GM23338 (cell line): ENCODE results near the gene CIRBP. TPM values are rescaled to one million over a fixed set of nuclear protein-coding genes. Genes with fewer than 3 reads are reported as not detected.

Source experiments
- ATAC-seq: fragments of 200-7000 bp; cut with Tn5 transposase; 3 replicates; pipeline ENCODE4 v1.9.1; 2020
- DNase-seq: peaks from one replicate; pipeline ENCODE4 v3.0.0-alpha.2; 2015; ENCODE audit warnings: low spot score
- H2AFZ ChIP-seq: fragments of 200-600 bp; sonication (generic); 2 replicates; pipeline ENCODE4 v1.8.0; 2016; ENCODE audit warnings: antibody characterized with exemption, mild to moderate bottlenecking, moderate library complexity
- H3F3A ChIP-seq: fragments of 200-600 bp; sonication (generic); replicated peaks from 2 replicates; pipeline ENCODE4 v1.8.0; 2017; ENCODE audit warnings: antibody characterized with exemption, mixed run types, low read depth
- H3K27ac ChIP-seq: fragments of 200-600 bp; sonication (generic); 2 replicates; pipeline ENCODE4 v1.6.1; 2016; ENCODE audit warnings: low read depth
- H3K27me3 ChIP-seq: fragments of 200-600 bp; sonication (generic); 2 replicates; pipeline ENCODE4 v1.8.0; 2016; ENCODE audit warnings: mild to moderate bottlenecking, mixed run types, moderate library complexity; ENCODE audit not compliant: insufficient read depth
- H3K36me3 ChIP-seq: fragments of 200-600 bp; sonication (generic); 2 replicates; pipeline ENCODE4 v1.8.0; 2016; ENCODE audit warnings: mild to moderate bottlenecking; ENCODE audit not compliant: insufficient read depth
- H3K4me1 ChIP-seq: fragments of 200-600 bp; sonication (generic); 2 replicates; pipeline ENCODE4 v1.8.0; 2016; ENCODE audit warnings: mild to moderate bottlenecking, moderate library complexity; ENCODE audit not compliant: insufficient read depth
- H3K4me2 ChIP-seq: fragments of 200-600 bp; sonication (generic); 2 replicates; pipeline ENCODE4 v1.7.1; 2017; ENCODE audit warnings: mixed run types
- H3K4me3 ChIP-seq: fragments of 200-600 bp; sonication (generic); 2 replicates; pipeline ENCODE4 v1.6.1; 2016; ENCODE audit warnings: mixed run types
- H3K79me2 ChIP-seq: fragments of 200-600 bp; sonication (generic); replicated peaks from 2 replicates; pipeline ENCODE4 v1.8.0; 2017; ENCODE audit warnings: mild to moderate bottlenecking; ENCODE audit not compliant: insufficient read depth
- H3K9me2 ChIP-seq: fragments of 200-600 bp; sonication (generic); 2 replicates; pipeline ENCODE4 v1.8.0; 2017; ENCODE audit not compliant: insufficient read depth
- H4K20me1 ChIP-seq: fragments of 200-600 bp; sonication (generic); replicated peaks from 2 replicates; pipeline ENCODE4 v1.8.0; 2017; ENCODE audit warnings: mild to moderate bottlenecking; ENCODE audit not compliant: insufficient read depth
- H3K27ac Mint-ChIP-seq: 2 replicates; pipeline ENCODE4 v1.8.0; 2020; ENCODE audit warnings: inconsistent platforms, mild to moderate bottlenecking, moderate library complexity, mixed read lengths
- H3K27me3 Mint-ChIP-seq: 3 replicates; pipeline ENCODE4 v1.8.0; 2022; ENCODE audit warnings: low read depth, mild to moderate bottlenecking, moderate library complexity, mixed read lengths, inconsistent platforms; ENCODE audit not compliant: insufficient read depth, poor library complexity
- H3K36me3 Mint-ChIP-seq: 3 replicates; pipeline ENCODE4 v1.8.0; 2021; ENCODE audit warnings: low read depth, mild to moderate bottlenecking, inconsistent platforms, moderate library complexity, mixed read lengths
- H3K4me1 Mint-ChIP-seq: 3 replicates; pipeline ENCODE4 v1.8.0; 2020; ENCODE audit warnings: mild to moderate bottlenecking, inconsistent platforms, mixed read lengths
- H3K4me3 Mint-ChIP-seq: 3 replicates; pipeline ENCODE4 v1.8.0; 2021; ENCODE audit warnings: moderate library complexity, mild to moderate bottlenecking, inconsistent platforms, mixed read lengths
- H3K9me3 Mint-ChIP-seq: 3 replicates; pipeline ENCODE4 v1.8.0; 2020; ENCODE audit warnings: moderate library complexity, mild to moderate bottlenecking, inconsistent platforms, mixed read lengths
- CTCF ChIP-seq, 2 experiments: fragments of 200-600 bp in 1 of 2; sonication (generic) in 1 of 2; conservative IDR thresholded peaks; 2 replicates each; pipeline versions ENCODE4 v1.5.1 to v1.6.1; 2016 to 2017; ENCODE audit warnings: antibody characterized with exemption in 2 of 2, low read depth in 2 of 2, mild to moderate bottlenecking in 2 of 2, moderate library complexity in 1 of 2
- ETS1 ChIP-seq: IDR thresholded peaks from 2 replicates; pipeline ENCODE4 v1.6.1; 2016; ENCODE audit warnings: antibody characterized with exemption
- EZH2 ChIP-seq: fragments of 200-600 bp; sonication (generic); IDR thresholded peaks from one replicate; pipeline ENCODE4 v1.8.0; 2017; ENCODE audit warnings: antibody characterized with exemption, mild to moderate bottlenecking, low read depth; ENCODE audit not compliant: unreplicated experiment
- POLR2AphosphoS5 ChIP-seq: IDR thresholded peaks from 2 replicates; pipeline ENCODE4 v1.6.1; 2016; ENCODE audit warnings: antibody characterized with exemption, low read depth
- REST ChIP-seq: IDR thresholded peaks from one replicate; pipeline ENCODE4 v1.6.1; 2018; ENCODE audit warnings: antibody characterized with exemption; ENCODE audit not compliant: unreplicated experiment
- ZNF331 ChIP-seq: fragments of 250-450 bp; sonication (Bioruptor Pico); IDR thresholded peaks from 2 replicates; pipeline ENCODE4 v1.5.0; 2020; ENCODE audit warnings: low read depth, mild to moderate bottlenecking, moderate library complexity
- ZNF462 ChIP-seq: fragments of 250-450 bp; sonication (Bioruptor Pico); IDR thresholded peaks from 2 replicates; pipeline ENCODE4 v1.5.0; 2020; ENCODE audit warnings: mild to moderate bottlenecking, moderate library complexity
- polyA plus RNA-seq: library from polyadenylated mRNA; unstranded; fragments of >200 nt; fragmentation: Nextera tagmentation; extraction: Ambion mirVana; gene quantifications from 2 replicates; pipeline ENCODE4 v1.2.1, GENCODE V29; 2016
- total RNA-seq: library from RNA; depleted of rRNA; stranded (reverse); fragments of >200 nt; shearing (Covaris generic); gene quantifications from 2 replicates; pipeline ENCODE4 v1.2.3, GENCODE V29; 2014

The CIRBP gene
- total and polyA plus RNA-seq, 2 experiments from 2014 or later = 153 to 202 TPM

- Mint-ChIP-seq H3K36me3 (peaks cover 2% of the 10 kb centered on the region; the same call in 1 of the 3 replicates), H3K27ac (no peak overlapping the region), H3K27me3 (peaks cover 13% of the 10 kb centered on the region), H3K4me1 (peaks cover 14% of the 10 kb centered on the region), H3K9me3 (no peaks in the 10 kb centered on the region), H3K4me3 (no peak overlapping the region)
- DNase-seq = no peak
- H3K27ac ChIP-seq = no peak overlapping the region
- H3K4me1 ChIP-seq = peaks cover 11% of the 10 kb centered on the region; the same call in 1 of the 2 replicates
- peaks cover 24% of the 10 kb centered on the region for H3F3A ChIP-seq
- ATAC-seq = no peak
- no peak overlapping the region for H3K4me2 ChIP-seq
- no peaks in the 10 kb centered on the region for H3K36me3 ChIP-seq
- peaks cover 21% of the 10 kb centered on the region; the same call in 1 of the 2 replicates for H4K20me1 ChIP-seq
- TF ChIP-seq CTCF (conservative IDR thresholded peaks at IDR 0.05; ENCODE audit: low read depth in 2 of 2) = no peak
- TF ChIP-seq ZNF462 (CRISPR knock-in tag) = no peak
- no peak for TF ChIP-seq ZNF331 (CRISPR knock-in tag)
- no peak for TF ChIP-seq REST
- no peak for TF ChIP-seq POLR2AphosphoS5
- TF ChIP-seq EZH2 = no peak
- TF ChIP-seq ETS1 = no peak
- H3K9me2 ChIP-seq = no peaks in the 10 kb centered on the region
- no peaks in the 10 kb centered on the region for H3K27me3 ChIP-seq
- H3K4me3 ChIP-seq = no peak overlapping the region
- peaks cover 48% of the 10 kb centered on the region for H3K79me2 ChIP-seq
- H2AFZ ChIP-seq = no peak overlapping the region
Measured at GRCh38 chr19:1219786-1220476, 49.2 kb upstream of the CIRBP start.
